ENCODE results near the gene DNAJC1.

Gene DNAJC1

DNA sequence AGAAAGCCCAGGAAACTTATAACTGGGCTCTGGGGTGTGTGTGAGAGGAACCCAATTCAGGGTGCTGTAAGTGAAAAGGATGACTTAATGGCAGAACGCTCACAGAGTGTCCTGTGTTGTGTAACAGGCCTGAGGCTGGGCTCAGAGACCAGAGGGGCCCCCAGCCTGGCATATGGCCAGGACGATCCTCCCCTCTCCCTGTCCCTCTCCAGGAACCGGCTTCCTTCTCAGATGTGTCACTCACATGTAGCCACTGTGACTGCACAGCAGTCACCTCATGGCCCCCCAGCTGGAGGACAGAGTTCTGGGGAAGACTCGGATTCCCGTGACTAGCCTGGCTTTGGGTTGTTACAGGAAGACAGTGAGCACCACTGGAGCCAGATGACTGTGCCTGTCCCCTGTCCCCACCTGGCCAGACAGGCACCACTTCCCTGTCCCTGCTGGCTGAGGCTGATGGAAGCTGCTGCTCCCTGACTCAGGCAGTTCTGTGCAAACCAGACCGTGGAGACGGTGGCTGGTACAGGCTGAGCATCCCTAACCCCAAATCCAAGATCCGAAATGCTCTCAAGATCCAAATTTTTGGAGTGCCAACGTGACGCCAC, 249.0 kb downstream of the DNAJC1 start (continued):
- TF ChIP-seq ZNF660 (tag by site-specific recombination; IDR thresholded peaks at IDR 0.05), result 0 out of 2 replicates have a peak, but pooled peaks have one; percentile 50

GRCh38 chr10:21753497-21754270, 249.8 kb downstream of the DNAJC1 start:
- TF ChIP-seq ZNF112 (tag by site-specific recombination; IDR thresholded peaks at IDR 0.05) (no peak), PRDM1 (tag by site-specific recombination; IDR thresholded peaks at IDR 0.05) (peak; percentile 61; the same call in 1 of the 2 replicates), KLF1 (tag by site-specific recombination; IDR thresholded peaks at IDR 0.05) (no peak)
- TF ChIP-seq, protein P1, sequence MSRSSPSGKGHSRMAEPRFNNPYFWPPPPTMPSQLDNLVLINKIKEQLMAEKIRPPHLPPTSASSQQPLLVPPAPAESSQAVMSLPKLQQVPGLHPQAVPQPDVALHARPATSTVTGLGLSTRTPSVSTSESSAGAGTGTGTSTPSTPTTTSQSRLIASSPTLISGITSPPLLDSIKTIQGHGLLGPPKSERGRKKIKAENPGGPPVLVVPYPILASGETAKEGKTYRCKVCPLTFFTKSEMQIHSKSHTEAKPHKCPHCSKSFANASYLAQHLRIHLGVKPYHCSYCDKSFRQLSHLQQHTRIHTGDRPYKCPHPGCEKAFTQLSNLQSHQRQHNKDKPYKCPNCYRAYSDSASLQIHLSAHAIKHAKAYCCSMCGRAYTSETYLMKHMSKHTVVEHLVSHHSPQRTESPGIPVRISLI (tag by site-specific recombination; IDR thresholded peaks at IDR 0.05), result 0 out of 2 replicates have a peak, but pooled peaks have one; percentile 20
- Histone ChIP-seq H3K27ac (ENCODE audit: extremely low read depth, low read depth, low read length) (no peak overlapping the region), H3K9me3 (ENCODE audit: control insufficient read depth, insufficient read depth, low read depth, low read length) (no peaks in the 10 kb centered on the region), H3K36me3 (ENCODE audit: control insufficient read depth in 2 of 2, insufficient read depth in 1 of 2, low read length in 2 of 2) (peaks cover 0 to 1% of the 10 kb centered on the region in 2 experiments; a peak in 1 of 3 replicates), H3K4me3 (ENCODE audit: low read depth, low read length) (no peak overlapping the region), H3K4me1 (ENCODE audit: control insufficient read depth, insufficient read depth, low read length) (peaks cover 6% of the 10 kb centered on the region; the same call in 1 of the 2 replicates)
- CTCF ChIA-PET, result no interaction called here
- POLR2A ChIA-PET, result no interaction called here

- ChIA-PET POLR2A (no interaction called here), CTCF (interaction anchor here (0.6 to 1.0 kb wide), 4 partner anchors 20 to 597 kb away, joined by 3 to 5 read pairs (median 4); no protein-coding TSS in a partner anchor)
- peaks cover 0 to 3% of the 10 kb centered on the region in 2 experiments; a peak in 1 of 3 replicates for H3K36me3 ChIP-seq (ENCODE audit: control insufficient read depth in 2 of 2, insufficient read depth in 1 of 2, low read length in 2 of 2)
- H3K4me3 ChIP-seq (ENCODE audit: low read depth, low read length), result no peak overlapping the region
- no peaks in the 10 kb centered on the region for H3K9me3 ChIP-seq (ENCODE audit: control insufficient read depth, insufficient read depth, low read depth, low read length)
- no peak overlapping the region for H3K27ac ChIP-seq (ENCODE audit: extremely low read depth, low read depth, low read length)
- peaks cover 6% of the 10 kb centered on the region; the same call in 1 of the 2 replicates for H3K4me1 ChIP-seq (ENCODE audit: control insufficient read depth, insufficient read depth, low read length)
- TF ChIP-seq ZNF501 (tag by site-specific recombination; IDR thresholded peaks at IDR 0.05) (peak; percentile 57; the same call in 1 of the 2 replicates), SP7 (tag by site-specific recombination; IDR thresholded peaks at IDR 0.05) (peak; percentile 63; the same call in 1 of the 2 replicates), SCRT2 (tag by site-specific recombination; IDR thresholded peaks at IDR 0.05) (no peak), ZFP37 (tag by site-specific recombination; IDR thresholded peaks at IDR 0.05) (0 out of 2 replicates have a peak, but pooled peaks have one; percentile 49), KLF16 (tag by site-specific recombination; IDR thresholded peaks at IDR 0.05) (0 out of 2 replicates have a peak, but pooled peaks have one; percentile 43), SALL2 (tag by site-specific recombination; IDR thresholded peaks at IDR 0.05; ENCODE audit: borderline replicate concordance) (no peak), PRDM10 (tag by site-specific recombination; IDR thresholded peaks at IDR 0.05) (peak; percentile 18; the same call in 1 of the 2 replicates), ZBTB8A (tag by site-specific recombination; IDR thresholded peaks at IDR 0.05) (peak; percentile 60), FEZF1 (tag by site-specific recombination; IDR thresholded peaks at IDR 0.05) (peak; percentile 61), ZNF423 (tag by site-specific recombination; IDR thresholded peaks at IDR 0.05) (no peak), GLIS2 (tag by site-specific recombination; IDR thresholded peaks at IDR 0.05) (peak; percentile 21; the same call in 1 of the 2 replicates), MZF1 (tag by site-specific recombination; IDR thresholded peaks at IDR 0.05; ENCODE audit: borderline replicate concordance) (peak; percentile 33; the same call in 1 of the 2 replicates)
- TF ChIP-seq, protein P2, sequence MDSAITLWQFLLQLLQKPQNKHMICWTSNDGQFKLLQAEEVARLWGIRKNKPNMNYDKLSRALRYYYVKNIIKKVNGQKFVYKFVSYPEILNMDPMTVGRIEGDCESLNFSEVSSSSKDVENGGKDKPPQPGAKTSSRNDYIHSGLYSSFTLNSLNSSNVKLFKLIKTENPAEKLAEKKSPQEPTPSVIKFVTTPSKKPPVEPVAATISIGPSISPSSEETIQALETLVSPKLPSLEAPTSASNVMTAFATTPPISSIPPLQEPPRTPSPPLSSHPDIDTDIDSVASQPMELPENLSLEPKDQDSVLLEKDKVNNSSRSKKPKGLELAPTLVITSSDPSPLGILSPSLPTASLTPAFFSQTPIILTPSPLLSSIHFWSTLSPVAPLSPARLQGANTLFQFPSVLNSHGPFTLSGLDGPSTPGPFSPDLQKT (IDR thresholded peaks at IDR 0.05; ENCODE audit: borderline replicate concordance, low read depth, low read length), result no peak
- TF ChIP-seq, protein P3, sequence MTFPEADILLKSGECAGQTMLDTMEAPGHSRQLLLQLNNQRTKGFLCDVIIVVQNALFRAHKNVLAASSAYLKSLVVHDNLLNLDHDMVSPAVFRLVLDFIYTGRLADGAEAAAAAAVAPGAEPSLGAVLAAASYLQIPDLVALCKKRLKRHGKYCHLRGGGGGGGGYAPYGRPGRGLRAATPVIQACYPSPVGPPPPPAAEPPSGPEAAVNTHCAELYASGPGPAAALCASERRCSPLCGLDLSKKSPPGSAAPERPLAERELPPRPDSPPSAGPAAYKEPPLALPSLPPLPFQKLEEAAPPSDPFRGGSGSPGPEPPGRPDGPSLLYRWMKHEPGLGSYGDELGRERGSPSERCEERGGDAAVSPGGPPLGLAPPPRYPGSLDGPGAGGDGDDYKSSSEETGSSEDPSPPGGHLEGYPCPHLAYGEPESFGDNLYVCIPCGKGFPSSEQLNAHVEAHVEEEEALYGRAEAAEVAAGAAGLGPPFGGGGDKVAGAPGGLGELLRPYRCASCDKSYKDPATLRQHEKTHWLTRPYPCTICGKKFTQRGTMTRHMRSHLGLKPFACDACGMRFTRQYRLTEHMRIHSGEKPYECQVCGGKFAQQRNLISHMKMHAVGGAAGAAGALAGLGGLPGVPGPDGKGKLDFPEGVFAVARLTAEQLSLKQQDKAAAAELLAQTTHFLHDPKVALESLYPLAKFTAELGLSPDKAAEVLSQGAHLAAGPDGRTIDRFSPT (tag by site-specific recombination; IDR thresholded peaks at IDR 0.05), result peak; percentile 57
These were observed 251.9 kb downstream of the DNAJC1 start for GRCh38 chr10:21751341-21752310.
